ENCODE data around the gene ADISSP. TPM values are rescaled to one million over a fixed set of nuclear protein-coding genes. Genes with fewer than 3 reads are reported as not detected.

Gene ADISSP
- total RNA-seq, 1 experiment from 2014 or later: 99.4 TPM

GRCh38 chr20:3707508-3707899 lies 60.0 kb downstream of the ADISSP start:
- Histone ChIP-seq H3K79me2 (ENCODE audit: insufficient read depth, low read length) (no peaks in the 10 kb centered on the region), H3K36me3 (ENCODE audit: control insufficient read depth in 1 of 2, insufficient read depth in 2 of 2, low read length in 2 of 2) (no peaks in the 10 kb centered on the region), H3K4me1 (ENCODE audit: control insufficient read depth in 1 of 2, insufficient read depth in 2 of 2, low read length in 2 of 2) (peaks cover 0 to 12% of the 10 kb centered on the region in 2 experiments; a peak in 3 of 4 replicates), H3K4me2 (ENCODE audit: low read length) (no peak overlapping the region), H3K4me3 (replicated peaks in 1 of 2; ENCODE audit: low read depth in 1 of 2, low read length in 2 of 2) (no peak overlapping the region), H3K27me3 (ENCODE audit: insufficient read depth, low read length) (no peaks in the 10 kb centered on the region), H4K20me1 (ENCODE audit: insufficient read depth) (no peaks in the 10 kb centered on the region), H3K27ac (ENCODE audit: low read depth, low read length) (no peak overlapping the region), H2AFZ (ENCODE audit: low read depth, low read length, poor library complexity, severe bottlenecking) (no peak overlapping the region), H3K9ac (ENCODE audit: low read length) (no peak overlapping the region), H3K9me2 (ENCODE audit: insufficient read depth) (no peaks in the 10 kb centered on the region), H3K9me3 (ENCODE audit: control insufficient read depth in 1 of 2, insufficient read depth in 1 of 2, low read depth in 1 of 2, low read length in 2 of 2) (no peaks in the 10 kb centered on the region)
- DNase-seq (ENCODE audit: low read depth, low spot score) (no peak), ATAC-seq (no peak)
- intact Hi-C loops (cut with micrococcal nuclease): no loop called here
- RAD21 ChIA-PET (ENCODE audit: low non-redundant PET in 1 of 2, low total read pairs in 2 of 2, uncharacterized antibody in 2 of 2, unreplicated experiment in 2 of 2): no interaction called here
- CTCF ChIA-PET: interaction anchor here (1.6 kb wide), 1 partner anchor 11 kb away, joined by 7 read pairs; no protein-coding TSS in a partner anchor
- TF ChIP-seq ATF3 (IDR thresholded peaks at IDR 0.05): no peak
- TF ChIP-seq EZH2 (IDR thresholded peaks at IDR 0.05): no peak
- no peak for TF ChIP-seq EZH2phosphoT487 (IDR thresholded peaks at IDR 0.05; ENCODE audit: borderline replicate concordance)
- TF ChIP-seq SP1 (IDR thresholded peaks at IDR 0.05; ENCODE audit: low read depth): no peak
- no peak for TF ChIP-seq TCF7L2 (IDR thresholded peaks at IDR 0.05; ENCODE audit: borderline replicate concordance, extremely low read depth, insufficient read depth, insufficient read length)
- TF ChIP-seq YY1 (IDR thresholded peaks at IDR 0.05; ENCODE audit: extremely low read depth, insufficient replicate concordance, low read depth, low read length): no peak
- TF ChIP-seq CEBPB (IDR thresholded peaks at IDR 0.05; ENCODE audit: low read depth): no peak
- no peak for TF ChIP-seq FOSL1 (IDR thresholded peaks at IDR 0.05; ENCODE audit: low read depth)
- TF ChIP-seq REST (IDR thresholded peaks at IDR 0.05; ENCODE audit: low read depth): no peak
- no peak for TF ChIP-seq RAD21 (IDR thresholded peaks at IDR 0.05; ENCODE audit: low read depth)
- TF ChIP-seq SRF (IDR thresholded peaks at IDR 0.05; ENCODE audit: low read depth): no peak
- BruUV-seq (replicated peaks): no TSS peak
- POLR2A ChIA-PET: no interaction called here

Measured in HCT116 (cell line).